HG03457 (cell line): ENCODE measurements around the gene DNAJA4.
"Not testable (repeated sequence)": the region's sequence is repeated elsewhere in the genome, so short reads cannot be mapped to it uniquely, and the experiment has no call there.

Experiments used
- ATAC-seq: cut with Tn5 transposase; IDR thresholded peaks from one replicate; pipeline ENCODE4 v1.9.1; 2021; ENCODE audit warnings: moderate number of reproducible peaks; ENCODE audit not compliant: unreplicated experiment

Gene DNAJA4

GRCh38 chr15:78243491-78243941 lies 20.8 kb upstream of the DNAJA4 start:
- ATAC-seq, result no peak

- no peak for ATAC-seq
Observed at GRCh38 chr15:78244101-78244500, 20.3 kb upstream of the DNAJA4 start.

DNA sequence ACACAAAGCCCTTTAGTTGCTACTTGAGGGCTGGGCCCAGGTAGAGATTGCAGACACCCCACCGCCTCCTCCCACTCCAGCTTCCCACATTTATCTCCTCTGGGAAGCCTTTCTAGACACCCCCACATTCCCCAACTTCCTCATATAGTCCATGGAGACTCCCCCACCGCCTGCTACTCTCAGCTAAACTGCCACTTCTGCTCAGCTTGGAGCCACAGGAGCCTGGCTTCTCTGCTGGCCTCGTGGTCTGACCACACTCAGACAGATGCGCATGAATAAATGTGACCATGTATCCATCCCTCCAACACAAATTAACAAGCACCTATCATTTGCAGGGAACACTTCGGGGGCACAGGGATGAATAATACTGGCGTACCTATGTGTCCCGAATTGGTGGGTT lies 19.5 kb upstream of the DNAJA4 start:
- ATAC-seq, result no peak

DNA sequence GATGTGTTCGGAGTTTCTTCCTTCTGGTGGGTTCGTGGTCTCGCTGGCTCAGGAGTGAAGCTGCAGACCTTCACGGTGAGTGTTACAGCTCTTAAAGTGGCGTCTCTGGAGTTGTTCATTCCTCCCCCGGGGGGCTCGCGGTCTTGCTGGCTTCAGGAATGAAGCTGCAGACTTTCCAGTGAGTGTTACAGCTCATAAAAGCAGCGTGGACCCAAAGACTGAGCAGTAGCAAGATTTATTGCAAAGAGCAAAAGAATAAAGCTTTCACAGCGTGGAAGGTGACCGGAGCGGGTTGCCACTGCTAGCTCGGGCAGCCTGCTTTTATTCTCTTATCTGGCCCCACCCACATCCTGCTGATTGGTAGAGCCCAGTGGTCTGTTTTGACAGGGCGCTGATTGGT lies 19.0 kb upstream of the DNAJA4 start:
- not testable (repeated sequence) for ATAC-seq

DNA sequence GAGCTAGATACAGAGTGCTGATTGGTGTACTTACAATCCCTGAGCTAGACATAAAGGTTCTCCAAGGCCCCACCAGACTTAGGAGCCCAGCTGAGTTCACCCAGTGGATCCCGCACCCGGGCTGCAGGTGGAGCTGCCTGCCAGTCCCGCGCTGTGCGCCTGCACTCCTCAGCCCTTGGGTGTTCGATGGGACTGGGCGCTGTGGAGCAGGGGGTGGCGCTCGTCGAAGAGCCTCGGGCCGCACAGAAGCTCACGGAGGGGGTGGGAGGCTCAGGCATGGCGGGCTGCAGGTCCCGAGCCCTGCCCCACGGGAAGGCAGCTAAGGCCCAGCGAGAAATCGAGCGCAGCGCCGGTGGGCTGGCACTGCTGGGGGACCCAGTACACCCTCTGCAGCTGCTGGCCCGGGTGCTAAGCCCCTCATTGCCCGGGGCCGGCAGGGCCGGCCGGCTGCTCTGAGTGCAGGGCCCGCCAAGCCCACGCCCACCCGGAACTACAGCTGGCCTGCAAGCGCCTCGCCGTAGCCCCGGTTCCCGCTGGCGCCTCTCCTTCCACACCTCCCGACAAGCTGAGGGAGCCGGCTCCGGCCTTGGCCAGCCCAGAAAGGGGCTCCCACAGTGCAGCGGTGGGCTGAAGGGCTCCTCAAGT lies 18.3 kb upstream of the DNAJA4 start:
- ATAC-seq, result not testable (repeated sequence)

DNA sequence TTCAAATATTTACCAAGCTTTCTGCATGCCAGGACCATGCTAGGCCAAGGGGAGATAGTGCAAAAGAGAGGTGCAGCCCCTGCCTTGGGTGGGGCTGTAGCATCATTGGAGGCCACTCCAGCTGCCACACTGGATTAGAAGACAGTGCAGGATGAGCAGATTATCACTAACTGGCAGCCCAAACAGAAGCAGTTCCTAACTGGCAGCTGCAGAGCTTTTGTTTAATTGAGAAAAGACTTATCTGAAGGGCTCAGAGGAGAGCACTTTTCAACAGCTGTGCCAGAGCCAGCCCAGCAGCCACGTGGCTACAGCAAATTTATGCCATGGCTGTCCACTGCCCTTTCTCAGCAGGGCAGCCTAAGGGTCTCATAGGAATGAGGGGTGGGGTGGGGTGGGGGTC lies 16.5 kb upstream of the DNAJA4 start:
- ATAC-seq, result no peak

DNA sequence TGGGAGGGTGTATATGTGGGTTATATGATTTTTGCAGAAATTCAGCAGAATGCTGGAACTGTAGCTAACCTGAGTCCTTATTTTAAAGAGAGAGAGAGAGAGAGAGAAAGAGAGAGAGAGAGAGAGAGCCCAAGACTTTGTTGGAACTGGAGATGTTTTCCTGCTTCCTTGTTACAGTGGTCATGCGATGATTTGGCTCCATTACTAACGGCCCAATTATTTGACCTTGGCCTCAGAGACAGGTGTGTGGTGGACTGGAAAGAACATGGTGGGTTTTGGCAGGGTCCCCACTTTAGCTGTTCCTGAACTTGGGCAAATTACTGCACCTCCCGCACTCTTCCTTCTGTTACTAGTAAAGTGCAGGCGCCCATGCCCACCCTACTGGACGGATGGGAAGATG lies 15.2 kb upstream of the DNAJA4 start:
- ATAC-seq, result no peak

- no peak for ATAC-seq
Observed at GRCh38 chr15:78251136-78251535, 13.2 kb upstream of the DNAJA4 start.

DNA sequence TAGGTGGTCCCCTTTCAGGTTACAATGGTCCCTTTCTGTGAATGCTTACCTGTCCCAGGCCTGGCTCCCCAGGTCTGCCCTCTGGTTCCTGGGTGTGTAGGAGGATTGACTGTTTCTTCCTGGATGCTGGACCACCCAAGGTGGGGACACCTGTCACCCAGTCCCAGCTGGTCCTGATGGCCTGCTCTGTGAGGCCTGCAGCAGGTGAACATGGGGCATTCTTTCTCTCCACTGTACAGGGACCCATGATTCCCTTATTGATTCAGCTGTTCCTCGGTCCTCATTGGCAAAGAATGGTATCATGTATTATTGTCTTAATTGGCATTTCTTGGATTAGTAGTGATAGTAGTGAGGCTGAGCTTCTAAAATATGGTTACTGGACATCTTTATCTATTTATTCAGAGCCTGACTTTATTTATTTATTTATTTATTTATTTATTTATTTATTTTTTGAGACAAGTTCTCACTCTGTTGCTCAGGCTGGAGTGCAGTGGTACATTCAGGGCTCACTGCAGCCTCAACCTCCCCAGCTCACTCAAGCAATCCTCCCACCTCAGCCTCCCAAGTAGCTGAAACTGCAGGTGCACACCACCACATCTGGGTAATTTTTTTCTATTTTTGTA lies 8.8 kb upstream of the DNAJA4 start:
- ATAC-seq, result no peak

- ATAC-seq, result no peak
Observed at GRCh38 chr15:78256044-78256437, 8.3 kb upstream of the DNAJA4 start.

GRCh38 chr15:78257681-78258080 lies 6.7 kb upstream of the DNAJA4 start:
- no peak for ATAC-seq

DNA sequence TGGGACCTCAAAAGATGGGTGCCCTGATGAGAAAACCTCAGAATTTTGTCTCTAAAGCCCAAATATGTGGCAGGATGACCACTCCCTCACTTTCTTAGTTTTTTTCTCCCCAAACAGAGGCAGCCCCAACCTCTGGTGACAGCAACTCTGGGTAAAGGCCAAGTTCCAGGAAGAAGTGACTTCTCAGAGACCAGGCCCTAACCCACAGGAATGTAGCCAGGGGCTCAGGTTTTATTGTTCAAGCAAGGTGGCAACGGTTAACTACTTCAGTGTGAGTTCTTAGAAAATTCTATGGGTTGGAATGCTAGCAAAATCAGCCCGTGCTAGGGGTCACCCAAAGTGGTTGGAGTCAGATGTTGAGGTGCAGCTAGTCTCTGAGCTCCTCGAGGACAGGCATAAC lies 5.1 kb upstream of the DNAJA4 start:
- no peak for ATAC-seq

GRCh38 chr15:78260489-78260888 lies 3.9 kb upstream of the DNAJA4 start:
- ATAC-seq, result no peak

DNA sequence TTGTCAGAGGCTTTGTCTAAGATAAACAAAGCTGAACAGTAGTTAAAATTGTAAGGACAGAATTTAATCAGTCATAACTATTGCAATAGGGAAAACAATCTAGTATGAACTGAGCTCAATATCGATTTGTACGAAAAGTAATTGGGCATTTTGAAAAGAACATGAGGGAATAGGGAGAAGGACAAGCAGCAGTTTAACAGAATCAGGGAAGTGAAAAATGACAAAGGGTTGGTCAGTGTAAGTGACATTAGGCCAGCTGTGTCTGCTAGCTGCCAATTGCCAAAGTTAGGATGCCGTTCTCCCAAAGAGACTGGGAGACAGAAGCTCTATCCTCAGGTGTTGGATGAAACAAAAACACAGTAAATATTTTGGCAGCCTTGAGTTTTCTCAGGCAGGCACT lies 3.3 kb upstream of the DNAJA4 start:
- no peak for ATAC-seq

DNA sequence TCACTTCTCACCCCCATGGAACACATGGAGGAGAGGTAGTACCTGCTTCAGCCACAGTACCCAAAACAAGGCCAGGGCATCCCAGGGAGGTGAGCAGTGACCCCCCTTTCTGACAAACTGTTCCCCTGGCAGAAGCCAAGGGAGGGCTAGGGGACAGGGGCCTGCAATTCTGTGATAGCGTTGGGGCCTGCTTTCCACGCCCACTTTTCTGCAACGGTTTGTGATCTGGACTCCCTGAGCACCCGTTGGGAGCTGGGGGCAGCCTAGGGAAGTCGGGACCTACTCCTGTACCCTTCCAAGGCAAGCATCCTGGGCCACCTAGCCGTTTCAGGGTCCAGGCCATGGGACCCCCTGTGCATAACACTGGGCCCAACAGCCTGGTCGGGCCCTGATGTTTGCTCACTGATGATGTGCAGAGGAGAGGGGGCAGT lies 996 bp upstream of the DNAJA4 start:
- ATAC-seq, result no peak

GRCh38 chr15:78263907-78264303 lies 457 bp upstream of the DNAJA4 start:
- no peak for ATAC-seq

DNA sequence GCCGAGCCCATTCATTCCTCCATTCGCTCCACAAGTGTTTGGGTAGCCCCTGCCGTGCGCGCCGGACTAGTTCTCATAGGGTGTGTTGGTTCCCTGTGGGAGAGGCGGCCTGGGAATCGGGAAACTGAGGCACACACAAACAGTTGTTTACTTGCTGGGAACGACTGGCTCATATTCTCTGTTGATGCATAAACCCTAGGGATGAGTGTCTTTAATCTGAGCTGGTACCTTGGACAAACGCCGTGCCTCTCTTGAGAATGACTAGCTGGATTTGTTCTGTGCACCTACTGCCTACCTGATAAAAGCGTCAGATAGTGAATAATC lies 737 bp downstream of the DNAJA4 start:
- no peak for ATAC-seq

DNA sequence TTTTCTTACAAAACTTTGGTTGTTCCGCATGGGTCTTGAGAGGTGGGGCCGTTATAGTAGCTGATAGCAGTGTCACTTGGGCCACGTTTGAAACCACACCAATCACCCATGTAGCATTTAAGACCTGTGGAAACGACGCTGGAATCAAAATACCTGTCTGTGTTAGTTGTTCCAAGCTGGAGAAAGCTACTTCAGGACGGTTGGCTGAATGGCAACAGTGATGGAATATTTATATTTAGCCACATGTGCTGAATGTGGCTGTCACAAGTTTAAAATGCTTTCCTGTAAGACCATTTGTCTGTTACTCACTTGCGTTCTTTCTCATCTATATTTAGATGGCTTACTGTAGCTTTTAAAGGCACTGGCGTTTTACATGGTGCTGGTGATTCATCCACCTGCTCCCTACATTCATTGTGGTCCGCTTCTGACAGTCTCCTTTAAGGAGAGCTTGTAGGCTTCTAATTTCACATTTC lies 1.4 kb downstream of the DNAJA4 start:
- ATAC-seq, result no peak

DNA sequence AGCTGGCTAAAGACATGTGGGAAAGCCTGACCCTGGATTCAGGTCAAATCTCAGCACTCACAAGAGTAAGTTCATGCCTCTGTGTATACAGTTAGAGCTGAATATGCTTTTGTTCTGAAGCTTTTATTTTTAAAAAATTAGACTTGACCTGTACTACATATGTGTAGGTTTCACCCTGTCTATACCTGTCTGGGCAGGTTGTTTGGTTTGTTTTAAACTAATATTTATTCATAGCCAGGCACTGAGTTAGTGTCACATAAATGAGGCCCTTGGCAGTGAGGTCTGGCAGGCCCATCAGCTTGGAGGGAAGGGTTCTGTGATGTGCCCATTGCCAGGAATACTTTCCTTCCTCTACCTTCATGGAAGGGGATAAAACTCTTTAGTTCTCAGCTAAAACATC lies 1.9 kb downstream of the DNAJA4 start:
- ATAC-seq, result no peak

GRCh38 chr15:78266806-78267205 lies 2.4 kb downstream of the DNAJA4 start:
- no peak for ATAC-seq

- ATAC-seq, result no peak
Observed at GRCh38 chr15:78272316-78272715, 8.0 kb downstream of the DNAJA4 start.

DNA sequence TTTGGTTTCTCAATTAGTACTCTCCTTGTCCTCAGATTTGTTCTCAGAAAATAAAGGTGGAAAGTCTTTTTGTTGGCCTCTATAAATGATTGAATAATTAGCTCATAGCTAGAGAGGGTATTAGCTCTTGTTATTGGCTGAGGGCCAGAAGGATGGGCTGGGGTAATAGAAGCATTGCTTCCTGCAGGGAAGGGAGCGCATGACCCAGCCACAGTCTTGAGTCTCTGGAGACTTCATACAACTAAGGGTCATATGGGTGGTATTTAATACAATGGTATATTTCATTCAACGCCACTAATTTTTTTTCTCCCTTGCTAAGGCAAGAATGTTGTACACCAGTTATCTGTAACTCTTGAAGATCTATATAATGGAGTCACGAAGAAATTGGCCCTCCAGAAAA lies 8.4 kb downstream of the DNAJA4 start:
- ATAC-seq, result no peak

- ATAC-seq, result no peak
Observed at GRCh38 chr15:78274994-78275393, 10.6 kb downstream of the DNAJA4 start.
